Measurements from ENCODE around the gene ABCC8.

Gene ABCC8

GRCh38 chr11:17478070-17478469 is 1.4 kb upstream of the ABCC8 start:
- no peak for TF ChIP-seq CTCF (IDR thresholded peaks at IDR 0.05; ENCODE audit: control insufficient read depth, insufficient read depth, low read depth, low read length, missing control alignments)
- DNase-seq (ENCODE audit: low read depth) = no peak
- H3K4me3 ChIP-seq (ENCODE audit: control insufficient read depth, low read depth, low read length) = no peak overlapping the region

- no peak for TF ChIP-seq CTCF (IDR thresholded peaks at IDR 0.05; ENCODE audit: control insufficient read depth, insufficient read depth, low read depth, low read length, missing control alignments)
- DNase-seq (ENCODE audit: low read depth) = no peak
- no peak overlapping the region for H3K4me3 ChIP-seq (ENCODE audit: control insufficient read depth, low read depth, low read length)
Measured at GRCh38 chr11:17477361-17477760, 716 bp upstream of the ABCC8 start.

GRCh38 chr11:17477084-17477333 is 364 bp upstream of the ABCC8 start:
- no peak for TF ChIP-seq CTCF (IDR thresholded peaks at IDR 0.05; ENCODE audit: control insufficient read depth, insufficient read depth, low read depth, low read length, missing control alignments)
- no peak overlapping the region for H3K4me3 ChIP-seq (ENCODE audit: control insufficient read depth, low read depth, low read length)
- DNase-seq (ENCODE audit: low read depth) = no peak

- no peak for TF ChIP-seq CTCF (IDR thresholded peaks at IDR 0.05; ENCODE audit: control insufficient read depth, insufficient read depth, low read depth, low read length, missing control alignments)
- H3K4me3 ChIP-seq (ENCODE audit: control insufficient read depth, low read depth, low read length) = no peak overlapping the region
- DNase-seq (ENCODE audit: low read depth) = no peak
Measured at GRCh38 chr11:17475666-17476316, 854 bp downstream of the ABCC8 start.

- DNase-seq (ENCODE audit: low read depth) = no peak
- H3K4me3 ChIP-seq (ENCODE audit: control insufficient read depth, low read depth, low read length) = no peak overlapping the region
- no peak for TF ChIP-seq CTCF (IDR thresholded peaks at IDR 0.05; ENCODE audit: control insufficient read depth, insufficient read depth, low read depth, low read length, missing control alignments)
Measured at GRCh38 chr11:17473071-17473744, 3.4 kb downstream of the ABCC8 start.

- no peak for DNase-seq (ENCODE audit: low read depth)
- TF ChIP-seq CTCF (IDR thresholded peaks at IDR 0.05; ENCODE audit: control insufficient read depth, insufficient read depth, low read depth, low read length, missing control alignments) = no peak
- no peak overlapping the region for H3K4me3 ChIP-seq (ENCODE audit: control insufficient read depth, low read depth, low read length)
Measured at GRCh38 chr11:17472467-17472866, 4.2 kb downstream of the ABCC8 start.

Data from AG09309 (cell line).